Stimulated activated CD4-positive, alpha-beta T cell treated with anti-CD3 and anti-CD28 coated beads, Interleukin-1b, Interleukin-23, amount 100 ng/mL, for 24 hours (primary cell): ENCODE measurements around the gene ACTBL2.
"Not testable (repeated sequence)": the region's sequence is repeated elsewhere in the genome, so short reads cannot be mapped to it uniquely, and the experiment has no call there.

Experiments used
- DNase-seq, 4 experiments: peaks; one replicate each; pipeline ENCODE4 v3.0.0-alpha.2; 2020; ENCODE audit warnings: low read depth in 4 of 4, low spot score in 1 of 4

The ACTBL2 gene

GRCh38 chr5:57482671-57483106 is at the start of gene ACTBL2:
ACTBL2 (minus strand) TSS chr5:57482811; CDS start chr5:57482707, 104 bp downstream.
- no peak for DNase-seq

GRCh38 chr5:57531333-57531732 is 48.7 kb upstream of the ACTBL2 start:
- DNase-seq = no peak

DNA sequence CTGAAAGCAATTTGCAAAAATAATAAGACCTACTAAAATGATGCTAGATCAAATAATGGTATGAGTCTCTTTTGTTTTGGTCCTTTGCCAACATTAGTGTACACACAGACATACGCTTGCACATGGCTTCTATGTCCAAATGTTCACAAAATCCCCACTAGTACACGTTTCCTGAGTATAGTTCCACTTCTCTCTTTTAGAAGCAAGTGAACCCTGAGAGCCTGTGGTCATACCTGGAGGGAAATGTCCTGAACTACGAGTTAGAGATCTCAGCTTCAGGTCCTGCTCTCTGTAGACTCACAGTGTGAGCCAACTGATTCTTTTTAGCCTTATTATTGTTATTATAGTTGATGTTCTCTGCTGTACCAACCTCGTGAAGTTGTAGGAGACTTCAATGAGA is 47.3 kb upstream of the ACTBL2 start:
- DNase-seq = no peak

GRCh38 chr5:57527870-57528269 is 45.3 kb upstream of the ACTBL2 start:
- no peak for DNase-seq

- DNase-seq = no peak
Measured at GRCh38 chr5:57524348-57525060, 41.9 kb upstream of the ACTBL2 start.

DNA sequence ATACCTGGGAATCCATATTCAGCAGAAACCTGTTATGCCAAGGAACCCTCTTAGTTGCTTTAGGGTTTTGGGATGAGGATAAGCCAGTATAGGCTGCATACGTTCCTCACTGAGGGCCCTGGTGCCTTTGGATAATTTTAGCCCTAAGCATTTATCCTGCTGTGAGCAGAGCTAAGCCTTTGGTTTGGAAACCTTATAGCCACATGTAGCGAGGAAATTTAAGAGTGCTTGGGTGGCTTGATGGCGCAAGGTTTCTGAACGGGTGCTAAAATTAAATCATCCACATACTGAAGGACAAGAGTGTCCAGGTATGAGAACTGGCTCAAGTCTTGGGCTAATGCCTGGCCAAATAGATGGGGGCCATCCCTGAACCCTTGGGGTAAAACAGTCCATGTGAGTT is 39.9 kb upstream of the ACTBL2 start:
- not testable (repeated sequence) for DNase-seq

DNA sequence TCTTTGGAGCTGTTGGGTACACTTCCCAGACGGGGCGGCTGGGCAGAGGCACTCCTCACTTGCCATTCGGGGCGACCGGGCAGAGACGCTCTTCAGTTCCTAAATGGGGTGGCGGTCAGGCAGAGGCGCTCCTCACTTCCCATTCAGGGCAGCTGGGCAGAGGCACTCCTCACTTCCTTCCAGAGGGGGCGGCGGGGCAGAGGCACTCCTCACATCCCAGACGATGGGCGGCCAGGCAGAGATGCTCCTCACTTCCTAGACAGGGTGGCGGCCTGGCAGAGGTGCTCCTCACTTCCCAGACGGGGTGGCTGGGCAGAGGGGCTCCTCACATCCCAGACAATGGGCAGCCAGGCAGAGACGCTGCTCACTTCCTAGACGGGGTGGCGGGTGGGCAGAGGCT is 35.8 kb upstream of the ACTBL2 start:
- not testable (repeated sequence) for DNase-seq

GRCh38 chr5:57517250-57517649 is 34.6 kb upstream of the ACTBL2 start:
- no peak for DNase-seq

- DNase-seq = no peak
Measured at GRCh38 chr5:57513785-57514184, 31.2 kb upstream of the ACTBL2 start.

- DNase-seq = no peak
Measured at GRCh38 chr5:57511321-57511720, 28.7 kb upstream of the ACTBL2 start.

DNA sequence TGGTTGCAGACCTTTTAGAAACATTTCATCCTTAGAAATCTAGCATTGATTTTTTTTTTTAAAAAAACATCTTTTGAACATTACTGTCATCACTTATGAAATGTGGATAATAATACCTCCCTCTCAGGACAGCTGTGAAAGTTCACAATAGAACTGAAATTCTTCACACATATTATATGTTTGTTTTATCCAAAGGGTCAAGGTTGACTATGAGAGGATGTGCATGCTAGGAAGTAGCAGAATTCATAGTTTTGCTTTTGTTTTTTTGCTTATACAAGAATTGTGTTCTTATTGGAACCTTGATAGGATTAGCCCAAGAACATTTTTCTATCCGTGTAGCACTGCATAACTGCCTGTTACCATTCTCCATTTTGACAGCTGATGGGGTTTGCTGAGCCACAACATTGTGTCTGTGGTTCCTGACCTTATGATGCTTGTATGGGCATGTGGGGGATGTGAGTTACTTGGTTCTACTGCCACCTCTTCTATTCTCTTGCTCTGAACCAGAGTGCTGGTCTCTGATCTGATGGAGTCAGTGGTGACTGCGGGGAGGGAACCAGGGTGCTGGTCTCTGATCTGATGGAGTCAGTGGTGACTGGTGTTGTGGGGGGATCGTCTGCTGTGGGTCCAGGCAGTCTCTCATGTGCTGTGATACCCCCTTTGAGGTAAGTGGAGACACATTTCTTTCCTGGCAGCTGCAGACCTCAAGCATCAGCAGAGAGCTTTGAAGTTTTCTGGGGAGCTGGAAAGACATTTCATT is 27.1 kb upstream of the ACTBL2 start:
- no peak for DNase-seq

GRCh38 chr5:57508211-57508610 is 25.6 kb upstream of the ACTBL2 start:
- no peak for DNase-seq

GRCh38 chr5:57505272-57506200 is 22.9 kb upstream of the ACTBL2 start:
- DNase-seq = no peak

DNA sequence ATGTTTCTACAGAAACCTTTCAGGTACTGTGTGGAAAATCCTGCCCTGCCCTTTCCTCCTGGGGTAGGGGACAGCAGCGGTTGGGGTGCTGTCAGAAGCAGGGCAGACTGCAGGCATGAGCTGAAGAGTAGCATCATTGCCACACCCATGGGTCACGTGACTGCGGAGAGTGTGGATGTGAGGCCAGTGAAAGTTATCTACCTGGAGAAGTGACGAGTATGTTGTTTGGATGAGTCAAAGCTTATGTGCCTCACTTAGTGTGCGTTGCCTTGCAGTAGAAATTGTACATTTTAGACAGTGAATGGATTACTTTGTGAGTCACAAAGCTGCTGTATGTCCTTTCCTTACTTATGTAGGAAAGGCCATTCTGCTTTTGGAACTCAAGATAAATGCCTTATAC is 21.7 kb upstream of the ACTBL2 start:
- DNase-seq = no peak

GRCh38 chr5:57503433-57503832 is 20.8 kb upstream of the ACTBL2 start:
- no peak for DNase-seq

GRCh38 chr5:57501414-57502201 is 19.0 kb upstream of the ACTBL2 start:
- DNase-seq = no peak

- no peak for DNase-seq
Measured at GRCh38 chr5:57499262-57500050, 16.8 kb upstream of the ACTBL2 start.

GRCh38 chr5:57497733-57498132 is 15.1 kb upstream of the ACTBL2 start:
- DNase-seq = no peak

- DNase-seq = no peak
Measured at GRCh38 chr5:57495285-57496086, 12.9 kb upstream of the ACTBL2 start.
